ENCODE measurements around the gene TCF12.

GRCh38 chr15:57053470-57053869, 135.0 kb downstream of the TCF12 start:
- TF ChIP-seq YY1 (IDR thresholded peaks at IDR 0.05; ENCODE audit: insufficient read depth, insufficient read length) (no peak), ZNF274 (IDR thresholded peaks at IDR 0.05; ENCODE audit: low read depth, low read length) (no peak)
